ENCODE measurements around the gene APLF.

The APLF gene

DNA sequence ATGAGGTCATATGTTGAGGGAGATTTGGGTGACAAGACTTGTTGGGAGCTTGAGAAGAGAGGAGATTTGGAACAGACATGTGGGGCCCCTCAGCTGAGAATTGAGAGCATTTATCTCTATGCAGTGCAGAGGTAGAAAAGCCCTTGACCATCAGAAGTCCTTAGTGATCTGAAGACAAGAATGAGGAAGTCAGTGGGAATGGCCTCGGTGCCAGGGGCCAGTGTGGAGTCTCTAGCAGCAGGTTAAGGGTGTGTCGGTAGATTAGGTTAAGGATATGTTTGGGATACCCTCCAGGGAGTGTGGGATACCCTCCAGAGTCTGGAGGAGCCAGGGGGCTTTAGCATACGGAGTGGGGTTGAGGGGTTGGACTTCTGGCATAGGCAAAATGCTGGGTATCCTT, 41.9 kb upstream of the APLF start:
- no peak for DNase-seq (ENCODE audit: low read depth)
- no peak overlapping the region for H3K4me3 ChIP-seq (ENCODE audit: low read length)
- TF ChIP-seq, protein P1, sequence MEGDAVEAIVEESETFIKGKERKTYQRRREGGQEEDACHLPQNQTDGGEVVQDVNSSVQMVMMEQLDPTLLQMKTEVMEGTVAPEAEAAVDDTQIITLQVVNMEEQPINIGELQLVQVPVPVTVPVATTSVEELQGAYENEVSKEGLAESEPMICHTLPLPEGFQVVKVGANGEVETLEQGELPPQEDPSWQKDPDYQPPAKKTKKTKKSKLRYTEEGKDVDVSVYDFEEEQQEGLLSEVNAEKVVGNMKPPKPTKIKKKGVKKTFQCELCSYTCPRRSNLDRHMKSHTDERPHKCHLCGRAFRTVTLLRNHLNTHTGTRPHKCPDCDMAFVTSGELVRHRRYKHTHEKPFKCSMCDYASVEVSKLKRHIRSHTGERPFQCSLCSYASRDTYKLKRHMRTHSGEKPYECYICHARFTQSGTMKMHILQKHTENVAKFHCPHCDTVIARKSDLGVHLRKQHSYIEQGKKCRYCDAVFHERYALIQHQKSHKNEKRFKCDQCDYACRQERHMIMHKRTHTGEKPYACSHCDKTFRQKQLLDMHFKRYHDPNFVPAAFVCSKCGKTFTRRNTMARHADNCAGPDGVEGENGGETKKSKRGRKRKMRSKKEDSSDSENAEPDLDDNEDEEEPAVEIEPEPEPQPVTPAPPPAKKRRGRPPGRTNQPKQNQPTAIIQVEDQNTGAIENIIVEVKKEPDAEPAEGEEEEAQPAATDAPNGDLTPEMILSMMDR (conservative IDR thresholded peaks at IDR 0.05; ENCODE audit: low read depth, low read length), result no peak

DNA sequence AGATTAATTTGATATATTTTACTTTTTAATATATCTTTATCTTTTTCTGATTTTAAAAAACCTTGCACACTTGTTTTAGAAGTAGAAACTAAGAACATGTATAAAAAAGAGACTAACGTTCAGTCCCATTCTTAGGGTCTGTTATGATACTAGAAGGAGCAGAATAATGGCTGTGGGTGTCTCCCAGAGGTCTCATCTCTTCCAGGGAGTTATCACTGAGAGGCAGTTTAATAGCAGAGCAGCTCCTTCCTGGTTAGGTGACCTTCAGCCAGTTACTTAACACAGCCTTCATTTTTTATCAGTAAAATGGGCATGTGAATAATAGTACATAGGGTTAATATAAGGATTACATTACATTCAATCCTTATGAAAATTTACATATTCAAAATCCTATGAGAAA, 40.9 kb upstream of the APLF start:
- no peak overlapping the region for H3K4me3 ChIP-seq (ENCODE audit: low read length)

DNA sequence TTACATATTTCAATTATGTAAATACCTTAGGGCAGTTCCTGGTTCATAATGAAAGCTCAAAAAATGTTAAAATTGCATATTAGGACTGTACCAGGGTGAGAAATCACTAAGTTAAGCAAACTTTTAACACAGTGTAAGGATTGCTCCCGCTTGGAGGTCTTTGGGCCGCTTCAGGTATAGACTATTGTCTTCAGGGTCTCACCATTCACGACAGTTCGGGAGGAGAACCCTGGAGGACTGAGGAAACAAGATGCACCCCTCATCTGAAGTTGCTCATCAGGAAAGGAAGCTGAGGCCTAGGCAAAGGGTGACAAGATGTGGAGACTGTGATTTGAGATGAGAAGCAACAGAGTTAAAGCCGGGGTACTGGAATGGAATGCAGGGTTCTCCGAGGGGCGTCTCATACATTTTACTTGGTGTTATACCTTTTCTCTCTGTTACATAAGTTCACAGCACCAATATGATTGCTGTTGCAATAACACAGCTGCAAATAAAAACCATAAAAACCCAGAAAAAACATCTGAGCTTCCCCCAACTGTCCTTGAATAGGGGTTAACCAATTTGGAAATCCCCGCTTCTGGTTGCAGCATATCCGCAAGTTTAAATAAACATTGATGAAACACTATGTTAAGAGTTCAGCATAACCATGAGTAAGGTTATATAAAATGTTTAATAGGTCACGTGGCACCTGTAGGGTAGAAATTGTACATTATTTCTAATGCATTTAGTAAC, 40.4 kb upstream of the APLF start:
- DNase-seq (ENCODE audit: low read depth), result no peak
- TF ChIP-seq, protein P1 (conservative IDR thresholded peaks at IDR 0.05; ENCODE audit: low read depth, low read length), result no peak
- H3K4me3 ChIP-seq (ENCODE audit: low read length), result no peak overlapping the region

More for the DNA sequence above, 40.9 kb upstream of the APLF start:
- TF ChIP-seq, protein P1 (conservative IDR thresholded peaks at IDR 0.05; ENCODE audit: low read depth, low read length), result no peak
- DNase-seq (ENCODE audit: low read depth), result no peak

DNA sequence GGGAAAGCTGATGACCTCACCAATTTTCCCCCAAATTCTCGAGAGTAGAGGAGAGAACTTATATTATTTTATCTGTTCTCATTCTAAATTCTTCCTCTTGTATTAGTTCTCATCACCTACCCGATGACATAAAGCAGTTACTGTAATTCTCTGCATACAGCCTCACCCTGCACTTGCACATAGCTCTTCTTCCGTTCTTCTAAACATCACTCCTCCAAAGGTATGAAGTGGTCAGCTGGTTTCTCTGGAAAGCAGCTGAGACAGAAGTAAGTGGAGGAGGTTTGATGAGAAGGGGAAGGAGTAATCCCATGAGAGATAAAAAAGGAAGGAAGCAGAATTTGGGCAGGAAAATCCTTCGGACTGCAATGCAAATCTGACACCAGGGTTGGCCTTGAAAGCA, 39.3 kb upstream of the APLF start:
- H3K4me3 ChIP-seq (ENCODE audit: low read length), result no peak overlapping the region
- no peak for DNase-seq (ENCODE audit: low read depth)
- TF ChIP-seq, protein P1 (conservative IDR thresholded peaks at IDR 0.05; ENCODE audit: low read depth, low read length), result no peak

DNA sequence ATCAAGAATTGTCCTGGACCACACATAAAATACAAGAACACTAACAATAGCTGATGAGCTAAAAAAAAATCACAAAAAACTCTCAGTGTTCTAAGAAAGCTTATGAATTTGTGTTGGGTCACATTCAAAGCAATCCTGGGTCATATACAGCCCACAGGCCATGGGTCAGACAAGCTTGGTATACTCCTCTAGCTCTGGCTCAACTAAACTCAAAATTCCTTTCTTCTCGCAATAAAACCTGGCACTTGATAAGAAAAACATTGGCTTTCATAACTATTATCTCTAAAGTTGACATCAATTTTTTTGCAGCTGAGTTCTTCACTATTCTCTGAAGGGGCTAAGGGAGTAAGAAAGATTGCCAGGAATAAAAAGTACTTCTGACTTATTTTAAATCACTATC, 38.6 kb upstream of the APLF start:
- H3K4me3 ChIP-seq (ENCODE audit: low read length), result no peak overlapping the region
- DNase-seq (ENCODE audit: low read depth), result no peak
- TF ChIP-seq, protein P1 (conservative IDR thresholded peaks at IDR 0.05; ENCODE audit: low read depth, low read length), result no peak

DNA sequence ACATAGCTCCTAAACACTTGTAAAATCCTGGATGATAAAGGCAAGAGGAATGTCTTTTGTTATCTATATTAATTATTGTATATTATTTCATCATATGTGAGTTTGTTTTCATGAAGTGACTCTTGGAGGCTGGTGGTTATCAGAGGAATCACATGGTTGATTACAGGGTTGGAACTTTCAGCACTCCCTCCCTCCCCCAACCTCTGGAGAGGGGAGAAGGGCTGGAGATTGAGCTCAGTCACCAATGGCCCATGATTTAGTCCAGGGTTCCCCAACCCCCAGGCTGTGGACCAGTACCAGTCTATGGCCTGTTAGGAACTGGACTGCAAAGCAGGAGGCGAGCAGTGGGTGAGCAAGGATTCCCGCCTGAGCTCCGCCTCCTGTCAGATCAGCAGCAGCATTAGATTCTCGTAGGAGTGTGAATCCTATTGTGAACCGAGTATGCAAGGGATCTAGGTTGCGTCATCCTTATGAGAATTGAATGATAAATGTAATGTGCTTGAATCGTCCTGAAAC, 38.0 kb upstream of the APLF start:
- no peak overlapping the region for H3K4me3 ChIP-seq (ENCODE audit: low read length)
- no peak for DNase-seq (ENCODE audit: low read depth)

More for the DNA sequence above, 38.0 kb upstream of the APLF start:
- TF ChIP-seq, protein P1 (conservative IDR thresholded peaks at IDR 0.05; ENCODE audit: low read depth, low read length), result no peak

Data from retinal pigment epithelial cell (primary cell).